NCI-H524 treated with DMSO at 0.1 percent for 48 hours (cell line): Measurements from ENCODE around the gene SYT1.

Experiments
- DNase-seq: peaks from one replicate; lab custom pipeline; 2025; lab: John Stamatoyannopoulos, UW

SYT1 gene

GRCh38 chr12:79294590-79294989 is 430.0 kb downstream of the SYT1 start:
- no peak for DNase-seq

- DNase-seq = no peak
Measured at GRCh38 chr12:79295572-79295971, 431.0 kb downstream of the SYT1 start.

DNA sequence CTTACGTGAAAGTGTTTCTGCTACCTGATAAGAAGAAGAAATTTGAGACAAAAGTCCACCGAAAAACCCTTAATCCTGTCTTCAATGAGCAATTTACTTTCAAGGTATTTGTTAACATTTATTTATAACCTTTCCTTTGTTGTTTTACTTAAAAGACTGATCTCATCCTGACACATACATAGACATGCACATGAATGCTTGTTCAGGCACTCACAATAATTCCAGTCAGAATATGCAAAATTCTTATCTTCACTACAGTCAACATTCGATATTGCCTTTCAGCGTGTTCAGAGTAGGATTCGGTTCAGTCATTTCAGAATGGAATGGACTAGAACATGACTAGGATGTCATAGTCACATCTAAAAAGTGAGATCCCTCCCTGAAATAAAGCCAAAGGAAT is 431.6 kb downstream of the SYT1 start:
- DNase-seq = no peak

GRCh38 chr12:79296871-79297270 is 432.3 kb downstream of the SYT1 start:
- DNase-seq = no peak

DNA sequence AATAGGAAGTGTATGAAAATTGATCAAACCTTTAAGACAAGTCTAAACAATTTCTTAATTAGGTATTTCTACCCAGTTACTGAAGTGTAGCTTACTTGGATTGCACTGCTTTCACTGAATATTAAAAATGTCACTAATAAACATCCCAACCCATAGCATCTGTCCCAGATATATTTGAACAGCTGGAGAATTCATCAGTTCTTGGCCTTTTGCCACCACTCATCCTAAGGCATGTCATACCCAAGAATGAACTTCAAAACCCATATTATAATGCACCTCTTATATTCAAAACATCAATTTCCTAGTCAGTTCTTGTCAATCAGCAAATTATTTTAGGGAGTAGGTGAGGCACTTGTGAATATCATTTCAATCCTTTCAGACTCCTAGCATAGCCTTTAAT is 433.9 kb downstream of the SYT1 start:
- DNase-seq = no peak

DNA sequence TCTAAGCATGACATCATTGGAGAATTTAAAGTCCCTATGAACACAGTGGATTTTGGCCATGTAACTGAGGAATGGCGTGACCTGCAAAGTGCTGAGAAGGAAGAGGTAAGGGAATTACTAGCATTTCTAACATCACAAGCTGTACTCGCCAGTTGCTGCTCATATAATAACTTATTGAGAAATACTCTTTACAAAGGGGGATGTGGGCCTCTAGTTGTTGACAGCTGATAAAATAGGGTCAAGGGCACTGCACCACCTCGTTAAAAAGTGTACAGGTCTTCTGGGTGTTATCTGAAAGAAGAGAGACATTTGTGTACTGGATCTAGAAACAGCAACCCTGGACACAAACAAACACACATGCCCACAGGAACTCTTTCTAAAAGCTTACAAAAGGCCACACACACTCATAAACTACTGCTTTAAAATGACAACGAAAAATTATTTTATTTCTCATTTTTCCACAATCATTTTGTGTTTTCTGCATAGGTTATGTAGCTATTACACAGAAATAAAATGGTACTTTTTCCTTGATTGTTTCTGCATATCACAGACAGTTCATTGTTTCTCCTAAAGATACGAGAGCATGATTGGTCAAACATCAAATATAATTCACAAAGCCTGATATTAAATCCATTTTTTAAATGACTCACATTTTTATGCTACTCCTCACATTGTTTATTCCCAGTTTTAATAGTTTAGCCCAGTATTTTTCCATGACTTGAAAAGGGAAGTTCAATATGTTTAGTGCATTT is 435.0 kb downstream of the SYT1 start:
- DNase-seq = no peak

DNA sequence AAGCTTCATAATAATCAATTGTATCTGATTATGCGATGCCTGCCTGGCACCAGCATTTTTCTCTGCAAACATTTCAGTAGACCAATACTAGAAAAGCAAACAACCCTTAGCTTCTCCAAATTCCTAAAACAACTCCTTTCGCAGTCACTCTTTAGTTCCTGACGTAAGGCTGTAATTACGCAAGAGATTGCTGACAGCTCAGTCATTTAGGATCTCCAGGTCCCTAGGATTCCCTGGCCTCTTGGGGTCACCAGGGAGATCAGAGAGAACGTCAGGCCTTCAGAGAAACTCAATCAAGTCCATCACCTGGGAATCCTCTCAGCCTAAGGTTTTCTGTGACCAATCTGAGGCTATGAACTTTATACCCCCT is 435.6 kb downstream of the SYT1 start:
- no peak for DNase-seq

GRCh38 chr12:79301181-79301580 is 436.6 kb downstream of the SYT1 start:
- DNase-seq = no peak

GRCh38 chr12:79302162-79302814 is 437.7 kb downstream of the SYT1 start:
- DNase-seq = no peak

GRCh38 chr12:79307340-79307739 is 442.8 kb downstream of the SYT1 start:
- no peak for DNase-seq

GRCh38 chr12:79309039-79309438 is 444.5 kb downstream of the SYT1 start:
- no peak for DNase-seq

GRCh38 chr12:79317179-79317847 is 452.7 kb downstream of the SYT1 start:
- DNase-seq = no peak

DNA sequence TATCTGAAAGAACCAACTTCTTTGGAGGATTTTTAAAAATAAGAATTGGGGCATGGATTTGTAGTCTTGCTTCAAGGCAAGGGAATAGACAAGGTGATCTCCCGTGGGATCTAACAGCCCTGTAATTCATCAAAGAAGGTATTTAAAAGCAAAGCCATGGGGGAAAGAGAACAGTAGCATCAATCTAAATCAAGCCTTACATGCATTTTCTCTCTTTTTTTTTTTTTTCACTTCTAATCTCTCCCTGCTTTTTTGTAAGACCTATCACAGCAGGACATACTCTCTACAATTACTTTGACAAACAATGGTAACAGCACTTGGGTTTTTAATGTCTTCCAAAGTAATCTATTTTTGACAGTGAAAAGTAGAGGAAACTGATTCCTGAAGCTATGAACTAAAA is 458.3 kb downstream of the SYT1 start:
- DNase-seq = no peak

DNA sequence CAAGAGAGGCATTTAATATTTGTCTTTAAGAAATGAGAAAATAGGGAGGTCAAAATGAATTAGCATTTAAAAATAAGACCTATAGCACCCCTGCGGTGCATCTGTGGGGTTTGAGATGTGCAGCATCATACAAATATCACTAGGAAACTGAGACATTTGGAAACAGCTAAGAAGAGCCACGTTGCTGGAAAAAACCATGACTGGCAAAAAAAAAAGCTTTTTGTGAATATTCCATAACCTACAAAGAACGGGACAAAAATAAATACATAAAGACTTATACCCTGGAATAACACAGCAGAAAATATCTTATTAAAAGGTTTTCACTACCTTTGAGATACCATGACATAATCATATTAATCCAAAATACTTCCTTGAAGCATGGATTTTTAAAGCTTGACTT is 460.0 kb downstream of the SYT1 start:
- no peak for DNase-seq

- DNase-seq = no peak
Measured at GRCh38 chr12:79326222-79326621, 461.6 kb downstream of the SYT1 start.

- no peak for DNase-seq
Measured at GRCh38 chr12:79326663-79327062, 462.1 kb downstream of the SYT1 start.

GRCh38 chr12:79327465-79327864 is 462.9 kb downstream of the SYT1 start:
- DNase-seq = no peak

- no peak for DNase-seq
Measured at GRCh38 chr12:79329933-79330332, 465.4 kb downstream of the SYT1 start.

GRCh38 chr12:79331870-79332269 is 467.3 kb downstream of the SYT1 start:
- no peak for DNase-seq

GRCh38 chr12:79333144-79333543 is 468.6 kb downstream of the SYT1 start:
- DNase-seq = no peak

DNA sequence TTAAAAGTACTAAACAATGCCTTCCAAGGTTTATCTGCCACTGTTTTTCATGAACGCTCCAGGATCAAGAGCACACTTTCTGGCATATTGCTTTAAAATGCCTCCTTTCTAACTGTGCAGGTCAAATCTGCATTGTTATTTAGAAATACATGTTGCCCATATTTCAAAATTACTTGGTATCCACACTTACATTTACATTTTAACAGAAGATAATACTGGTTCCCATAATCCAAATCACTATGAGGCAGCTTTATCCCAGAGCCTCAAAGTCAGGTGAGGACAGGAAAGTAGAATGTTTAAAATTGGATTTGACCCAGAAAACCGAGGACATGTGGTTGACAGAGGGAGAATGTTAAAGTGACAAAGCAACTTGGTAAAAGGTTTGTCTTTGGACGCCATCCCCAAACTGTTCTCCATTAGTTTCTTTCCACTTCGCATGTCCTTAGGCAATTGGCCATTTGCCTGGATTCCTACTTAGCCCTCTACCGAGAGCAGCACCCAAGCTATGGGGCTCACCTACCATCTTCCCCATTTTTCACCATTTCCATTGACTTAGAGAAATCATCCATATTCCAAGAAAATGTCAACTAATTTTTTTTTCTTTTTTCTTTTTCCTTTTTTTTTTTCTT is 473.2 kb downstream of the SYT1 start:
- no peak for DNase-seq

DNA sequence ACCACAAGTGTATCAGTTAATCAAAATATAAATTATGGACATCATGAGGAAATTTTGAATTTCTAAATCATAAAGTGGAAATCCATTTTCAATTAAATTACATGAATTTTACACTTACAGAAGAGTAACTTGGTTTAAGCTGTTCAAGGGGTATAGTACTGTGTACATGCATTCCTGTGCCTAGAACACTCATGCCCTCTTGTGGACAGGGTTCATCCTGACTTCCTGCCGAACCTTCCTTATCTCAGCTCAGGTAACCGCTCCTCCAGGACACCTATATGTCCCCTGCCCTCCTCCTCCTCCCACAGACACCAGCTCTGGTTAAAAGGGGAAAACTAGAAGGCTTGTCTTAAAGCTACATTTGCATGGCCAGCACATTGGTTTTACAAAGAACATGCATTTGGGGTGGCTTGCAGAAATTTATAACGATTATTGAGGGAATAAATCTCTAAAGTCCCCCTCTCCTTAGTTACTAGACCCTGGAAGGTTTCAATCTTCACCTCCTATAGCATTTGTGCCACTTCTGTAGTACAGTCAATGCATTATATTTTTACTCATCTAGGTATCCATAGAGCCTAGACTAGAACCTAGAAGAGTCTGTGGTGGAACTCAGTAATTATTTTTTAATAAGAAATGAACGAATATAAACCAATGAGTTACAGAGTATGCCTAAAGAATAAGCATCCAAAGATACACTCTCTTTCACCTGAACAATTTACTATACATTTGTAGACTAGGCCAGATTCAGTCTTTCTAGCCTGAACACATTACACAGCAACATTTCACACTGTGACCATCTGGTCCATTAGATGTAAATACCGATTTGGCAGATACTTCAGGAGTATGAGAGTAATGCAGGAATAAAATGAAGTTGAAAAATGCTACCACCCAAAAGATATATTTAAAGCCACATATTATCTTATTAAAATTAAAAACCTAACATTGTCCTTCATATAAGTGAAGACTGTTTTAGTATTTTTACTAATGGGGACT is 480.6 kb downstream of the SYT1 start:
- DNase-seq = no peak
